SK-N-MC (cell line): Measurements from ENCODE around the gene SIT1.

ENCODE experiments used
- DNase-seq: peaks from one replicate; pipeline ENCODE4 v3.0.0-alpha.2; 2011; ENCODE audit warnings: low read depth, low spot score
- H3K27ac ChIP-seq: fragments of 200-600 bp; sonication (generic); 2 replicates; pipeline ENCODE4 v1.5.1; 2016; ENCODE audit warnings: mixed run types
- H3K36me3 ChIP-seq: fragments of 200-600 bp; sonication (generic); 2 replicates; pipeline ENCODE4 v1.6.1; 2017; ENCODE audit warnings: antibody characterized with exemption, low read length, mixed read lengths; ENCODE audit not compliant: insufficient read depth
- H3K4me3 ChIP-seq: fragments of 200-600 bp; sonication (generic); 2 replicates; pipeline ENCODE4 v1.5.1; 2016
- H3K9ac ChIP-seq: fragments of 200-600 bp; sonication (generic); 2 replicates; pipeline ENCODE4 v1.8.0; 2017; ENCODE audit warnings: mixed run types, mixed read lengths; ENCODE audit not compliant: insufficient read length
- H3K9me3 ChIP-seq: fragments of 200-600 bp; sonication (generic); 2 replicates; pipeline ENCODE4 v1.6.1; 2017; ENCODE audit warnings: low read depth, mild to moderate bottlenecking, antibody characterized with exemption, low read length, moderate library complexity, mixed read lengths
- EZH2 ChIP-seq: fragments of 200-600 bp; sonication (generic); IDR thresholded peaks from one replicate; pipeline ENCODE4 v1.6.1; 2017; ENCODE audit warnings: antibody characterized with exemption
- FOXP2 ChIP-seq: optimal IDR thresholded peaks from 2 replicates; pipeline ENCODE3; 2011; ENCODE audit warnings: mild to moderate bottlenecking, moderate library complexity; ENCODE audit not compliant: insufficient read depth; ENCODE audit errors: extremely low read length, control extremely low read depth
- POLR2AphosphoS5 ChIP-seq: IDR thresholded peaks from 2 replicates; pipeline ENCODE4 v1.6.1; 2012; ENCODE audit warnings: mild to moderate bottlenecking, low read depth, low read length, borderline replicate concordance

SIT1 gene

DNA sequence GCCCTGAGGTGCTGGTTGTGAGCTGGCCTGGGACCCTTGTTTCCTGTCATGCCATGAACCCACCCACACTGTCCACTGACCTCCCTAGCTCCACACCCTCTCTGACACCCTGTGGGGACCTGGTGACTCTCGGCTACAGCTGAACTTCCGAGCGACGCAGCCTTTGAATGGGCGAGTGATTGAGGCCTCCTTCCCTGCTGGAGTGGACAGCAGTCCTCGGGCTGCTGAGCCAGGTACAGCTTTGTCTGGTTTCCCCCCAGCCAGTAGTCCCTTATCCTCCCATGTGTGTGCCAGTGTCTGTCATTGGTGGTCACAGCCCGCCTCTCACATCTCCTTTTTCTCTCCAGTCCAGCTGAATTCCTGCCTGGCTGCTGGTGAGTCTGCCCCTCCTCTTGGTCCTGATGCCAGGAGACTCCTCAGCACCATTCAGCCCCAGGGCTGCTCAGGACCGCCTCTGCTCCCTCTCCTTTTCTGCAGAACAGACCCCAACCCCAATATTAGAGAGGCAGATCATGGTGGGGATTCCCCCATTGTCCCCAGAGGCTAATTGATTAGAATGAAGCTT lies 29.1 kb upstream of the SIT1 start:
- H3K4me3 ChIP-seq: no peak overlapping the region
- no peak for DNase-seq
- H3K9me3 ChIP-seq: no peaks in the 10 kb centered on the region
- no peak overlapping the region for H3K9ac ChIP-seq
- TF ChIP-seq POLR2AphosphoS5 (no peak), EZH2 (no peak), FOXP2 (no peak)
- no peak overlapping the region for H3K27ac ChIP-seq
- H3K36me3 ChIP-seq: peaks cover 19% of the 10 kb centered on the region; the same call in 1 of the 2 replicates

DNA sequence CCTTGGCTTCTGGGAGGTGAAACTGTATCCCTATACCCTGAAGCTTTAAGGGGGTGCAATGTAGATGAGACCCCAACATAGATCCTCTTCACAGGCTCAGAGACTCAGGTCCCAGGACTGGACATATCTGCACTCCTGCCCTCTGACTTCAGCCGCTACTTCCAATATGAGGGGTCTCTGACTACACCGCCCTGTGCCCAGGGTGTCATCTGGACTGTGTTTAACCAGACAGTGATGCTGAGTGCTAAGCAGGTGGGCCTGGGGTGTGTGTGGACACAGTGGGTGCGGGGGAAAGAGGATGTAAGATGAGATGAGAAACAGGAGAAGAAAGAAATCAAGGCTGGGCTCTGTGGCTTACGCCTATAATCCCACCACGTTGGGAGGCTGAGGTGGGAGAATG lies 28.4 kb upstream of the SIT1 start:
- no peak overlapping the region for H3K4me3 ChIP-seq
- no peaks in the 10 kb centered on the region for H3K9me3 ChIP-seq
- H3K9ac ChIP-seq: no peak overlapping the region
- no peak overlapping the region for H3K27ac ChIP-seq
- peaks cover 12% of the 10 kb centered on the region; the same call in 1 of the 2 replicates for H3K36me3 ChIP-seq
- no peak for TF ChIP-seq EZH2
- no peak for TF ChIP-seq FOXP2
- no peak for TF ChIP-seq POLR2AphosphoS5
- no peak for DNase-seq

DNA sequence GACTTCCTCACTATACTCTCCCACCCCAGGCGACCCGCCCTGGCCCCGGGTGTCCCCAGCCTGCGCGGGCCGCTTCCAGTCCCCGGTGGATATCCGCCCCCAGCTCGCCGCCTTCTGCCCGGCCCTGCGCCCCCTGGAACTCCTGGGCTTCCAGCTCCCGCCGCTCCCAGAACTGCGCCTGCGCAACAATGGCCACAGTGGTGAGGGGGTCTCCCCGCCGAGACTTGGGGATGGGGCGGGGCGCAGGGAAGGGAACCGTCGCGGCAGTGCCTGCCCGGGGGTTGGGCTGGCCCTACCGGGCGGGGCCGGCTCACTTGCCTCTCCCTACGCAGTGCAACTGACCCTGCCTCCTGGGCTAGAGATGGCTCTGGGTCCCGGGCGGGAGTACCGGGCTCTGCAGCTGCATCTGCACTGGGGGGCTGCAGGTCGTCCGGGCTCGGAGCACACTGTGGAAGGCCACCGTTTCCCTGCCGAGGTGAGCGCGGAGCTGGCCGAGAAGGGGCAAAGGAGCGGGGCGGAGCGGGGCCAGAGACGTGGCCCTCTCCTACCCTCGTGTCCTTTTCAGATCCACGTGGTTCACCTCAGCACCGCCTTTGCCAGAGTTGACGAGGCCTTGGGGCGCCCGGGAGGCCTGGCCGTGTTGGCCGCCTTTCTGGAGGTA lies 25.1 kb upstream of the SIT1 start:
- TF ChIP-seq POLR2AphosphoS5 (no peak), FOXP2 (no peak), EZH2 (no peak)
- DNase-seq: no peak
- Histone ChIP-seq H3K9me3 (no peaks in the 10 kb centered on the region), H3K9ac (no peak overlapping the region), H3K27ac (no peak overlapping the region), H3K4me3 (no peak overlapping the region), H3K36me3 (no peaks in the 10 kb centered on the region)

DNA sequence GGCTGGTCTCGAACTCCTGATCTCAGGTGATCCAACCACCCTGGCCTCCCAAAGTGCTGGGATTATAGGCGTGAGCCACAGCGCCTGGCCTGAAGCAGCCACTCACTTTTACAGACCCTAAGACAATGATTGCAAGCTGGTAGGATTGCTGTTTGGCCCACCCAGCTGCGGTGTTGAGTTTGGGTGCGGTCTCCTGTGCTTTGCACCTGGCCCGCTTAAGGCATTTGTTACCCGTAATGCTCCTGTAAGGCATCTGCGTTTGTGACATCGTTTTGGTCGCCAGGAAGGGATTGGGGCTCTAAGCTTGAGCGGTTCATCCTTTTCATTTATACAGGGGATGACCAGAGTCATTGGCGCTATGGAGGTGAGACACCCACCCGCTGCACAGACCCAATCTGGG lies 24.5 kb upstream of the SIT1 start:
- no peak for DNase-seq
- H3K27ac ChIP-seq: no peak overlapping the region
- H3K4me3 ChIP-seq: no peak overlapping the region
- no peak overlapping the region for H3K9ac ChIP-seq
- TF ChIP-seq FOXP2 (no peak), POLR2AphosphoS5 (no peak), EZH2 (no peak)
- H3K36me3 ChIP-seq: no peaks in the 10 kb centered on the region
- H3K9me3 ChIP-seq: no peaks in the 10 kb centered on the region

DNA sequence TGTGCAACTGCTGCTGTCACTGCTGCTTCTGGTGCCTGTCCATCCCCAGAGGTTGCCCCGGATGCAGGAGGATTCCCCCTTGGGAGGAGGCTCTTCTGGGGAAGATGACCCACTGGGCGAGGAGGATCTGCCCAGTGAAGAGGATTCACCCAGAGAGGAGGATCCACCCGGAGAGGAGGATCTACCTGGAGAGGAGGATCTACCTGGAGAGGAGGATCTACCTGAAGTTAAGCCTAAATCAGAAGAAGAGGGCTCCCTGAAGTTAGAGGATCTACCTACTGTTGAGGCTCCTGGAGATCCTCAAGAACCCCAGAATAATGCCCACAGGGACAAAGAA lies 23.3 kb upstream of the SIT1 start:
- no peaks in the 10 kb centered on the region for H3K36me3 ChIP-seq
- H3K4me3 ChIP-seq: no peak overlapping the region
- H3K9ac ChIP-seq: no peak overlapping the region

DNA sequence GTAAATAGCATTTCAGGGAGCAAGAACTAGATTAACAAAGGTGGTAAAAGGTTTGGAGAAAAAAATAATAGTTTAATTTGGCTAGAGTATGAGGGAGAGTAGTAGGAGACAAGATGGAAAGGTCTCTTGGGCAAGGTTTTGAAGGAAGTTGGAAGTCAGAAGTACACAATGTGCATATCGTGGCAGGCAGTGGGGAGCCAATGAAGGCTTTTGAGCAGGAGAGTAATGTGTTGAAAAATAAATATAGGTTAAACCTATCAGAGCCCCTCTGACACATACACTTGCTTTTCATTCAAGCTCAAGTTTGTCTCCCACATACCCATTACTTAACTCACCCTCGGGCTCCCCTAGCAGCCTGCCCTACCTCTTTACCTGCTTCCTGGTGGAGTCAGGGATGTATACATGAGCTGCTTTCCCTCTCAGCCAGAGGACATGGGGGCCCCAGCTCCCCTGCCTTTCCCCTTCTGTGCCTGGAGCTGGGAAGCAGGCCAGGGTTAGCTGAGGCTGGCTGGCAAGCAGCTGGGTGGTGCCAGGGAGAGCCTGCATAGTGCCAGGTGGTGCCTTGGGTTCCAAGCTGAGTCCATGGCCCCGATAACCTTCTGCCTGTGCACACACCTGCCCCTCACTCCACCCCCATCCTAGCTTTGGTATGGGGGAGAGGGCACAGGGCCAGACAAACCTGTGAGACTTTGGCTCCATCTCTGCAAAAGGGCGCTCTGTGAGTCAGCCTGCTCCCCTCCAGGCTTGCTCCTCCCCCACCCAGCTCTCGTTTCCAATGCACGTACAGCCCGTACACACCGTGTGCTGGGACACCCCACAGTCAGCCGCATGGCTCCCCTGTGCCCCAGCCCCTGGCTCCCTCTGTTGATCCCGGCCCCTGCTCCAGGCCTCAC lies 22.6 kb upstream of the SIT1 start, which contains the start of gene CA9:
CA9 (plus strand) TSS at position 797 of the 893 bp plus-strand sequence; CDS start at position 829, 32 bp downstream.
- Histone ChIP-seq H3K36me3 (no peaks in the 10 kb centered on the region), H3K27ac (no peak within 1 kb of the TSS), H3K4me3 (no peak within 1 kb of the TSS), H3K9ac (no peak within 1 kb of the TSS), H3K9me3 (no peaks in the 10 kb centered on the region)
- TF ChIP-seq POLR2AphosphoS5 (no peak), EZH2 (no peak), FOXP2 (no peak)
- DNase-seq: no peak

More for the DNA sequence above, 23.3 kb upstream of the SIT1 start:
- H3K27ac ChIP-seq: no peak overlapping the region
- TF ChIP-seq FOXP2 (no peak), EZH2 (no peak), POLR2AphosphoS5 (no peak)
- DNase-seq: no peak
- no peaks in the 10 kb centered on the region for H3K9me3 ChIP-seq

DNA sequence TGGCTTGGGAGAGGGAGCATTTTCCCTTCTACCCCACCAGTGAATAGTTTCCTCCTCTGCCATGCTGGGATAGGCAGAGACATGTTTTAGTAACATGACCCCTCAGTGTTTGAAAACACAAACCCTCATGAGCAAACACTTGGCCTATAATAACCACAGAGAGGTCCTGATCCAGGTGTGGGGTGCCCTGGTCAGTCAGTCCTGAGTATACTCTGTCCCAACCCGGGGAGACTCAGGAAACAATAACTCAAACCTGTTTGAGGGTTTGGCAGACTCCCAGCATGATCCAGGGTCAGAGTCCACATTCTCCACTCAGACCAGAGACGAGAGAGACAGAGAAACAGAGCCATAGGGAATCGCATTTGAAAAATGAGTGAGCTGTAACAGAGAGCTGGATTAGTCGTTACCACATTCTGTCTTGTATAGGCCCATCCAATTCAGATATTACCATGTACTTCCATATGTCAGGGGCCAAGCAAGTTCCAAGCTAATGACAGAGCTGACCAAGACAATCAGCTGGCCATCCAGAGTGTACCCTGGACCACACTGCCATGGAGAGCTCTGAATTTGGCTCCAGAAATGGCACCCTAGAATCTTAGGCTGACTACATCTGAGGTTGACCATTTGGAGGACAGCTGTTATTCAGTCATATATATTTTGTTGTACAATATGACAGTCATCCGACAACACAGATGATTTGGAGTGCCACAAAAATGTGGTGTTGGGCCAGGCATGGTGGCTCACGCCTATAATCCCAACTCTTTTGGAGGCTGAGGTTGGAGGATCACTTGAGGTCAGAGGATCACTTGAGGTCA lies 18.8 kb upstream of the SIT1 start:
- Histone ChIP-seq H3K4me3 (no peak overlapping the region), H3K9me3 (no peaks in the 10 kb centered on the region), H3K36me3 (no peaks in the 10 kb centered on the region), H3K27ac (no peak overlapping the region), H3K9ac (no peak overlapping the region)
- TF ChIP-seq POLR2AphosphoS5: no peak
- no peak for TF ChIP-seq FOXP2
- TF ChIP-seq EZH2: no peak
- DNase-seq: no peak
